Kidney (tissue), 14 donors: Measurements from ENCODE around the gene CCDC57. TPM values are rescaled to one million over a fixed set of nuclear protein-coding genes. Genes with fewer than 3 reads are reported as not detected.
A peak's percentile ranks its signal among the peaks of the same experiment; 100 is the strongest.

Experiments used
- DNase-seq, 5 donors: peaks; one replicate each; pipeline ENCODE4 v3.0.0-alpha.2; 2013 to 2020
- FAIRE-seq: peaks from 2 replicates; lab custom pipeline; 2012; peaks lifted over from hg19 to GRCh38; lab: Jason Lieb, UNC
- H3K27ac ChIP-seq, 2 donors: one replicate each; pipeline ENCODE4 v1.7.0; 2013; ENCODE audit warnings: low read depth in 2 of 2, low read length in 2 of 2, inconsistent platforms in 1 of 2
- H3K27me3 ChIP-seq: one replicate; pipeline ENCODE4 v1.7.1; 2013; ENCODE audit warnings: low read length, inconsistent platforms; ENCODE audit not compliant: control insufficient read depth, insufficient read depth
- H3K36me3 ChIP-seq, 3 donors: one replicate each; pipeline versions ENCODE4 v1.7.0 to v1.7.1; 2013; ENCODE audit warnings: low read length in 3 of 3, control low read depth in 1 of 3, inconsistent platforms in 1 of 3; ENCODE audit not compliant: insufficient read depth in 3 of 3, control insufficient read depth in 2 of 3
- H3K4me1 ChIP-seq, 3 donors: one replicate each; pipeline versions ENCODE4 v1.7.0 to v1.7.1; 2013; ENCODE audit warnings: low read length in 3 of 3, inconsistent platforms in 1 of 3, low read depth in 1 of 3; ENCODE audit not compliant: control insufficient read depth in 2 of 3, insufficient read depth in 2 of 3
- H3K4me3 ChIP-seq, 3 donors: one replicate each; pipeline versions ENCODE4 v1.7.0 to v1.8.1; 2013; ENCODE audit warnings: low read length in 3 of 3, control low read depth in 1 of 3, inconsistent platforms in 1 of 3
- H3K9ac ChIP-seq, 3 donors: one replicate each; pipeline versions ENCODE4 v1.7.0 to v1.7.1; 2013; ENCODE audit warnings: low read length in 3 of 3, control low read depth in 1 of 3, inconsistent platforms in 1 of 3
- H3K9me3 ChIP-seq, 3 donors: one replicate each; pipeline versions ENCODE4 v1.7.0 to v1.7.1; 2013; ENCODE audit warnings: low read length in 3 of 3, control low read depth in 1 of 3, inconsistent platforms in 1 of 3; ENCODE audit not compliant: control insufficient read depth in 2 of 3, insufficient read depth in 1 of 3
- CTCF ChIP-seq: IDR thresholded peaks from 3 replicates; pipeline ENCODE4 v1.5.1; 2012; ENCODE audit warnings: mild to moderate bottlenecking, moderate library complexity, borderline replicate concordance; ENCODE audit not compliant: insufficient read depth; ENCODE audit errors: extremely low read depth
- intact Hi-C: fragments of 100-400 bp; cut with DNase I; formaldehyde crosslinking; loops from one replicate; pipeline ENCODE4 v1.11.1; 2022
- polyA plus RNA-seq: library from polyadenylated mRNA; stranded (reverse); fragments of 350-450 nt; fragmentation: Illumina TruSeq; extraction: RNeasy Lipid Tissue Mini Kit (QIAGEN cat#74804); gene quantifications from one replicate; pipeline ENCODE4 v1.2.3, GENCODE V29; 2014; ENCODE audit warnings: low read depth, low replicate concordance; ENCODE audit not compliant: insufficient read depth
- total RNA-seq: library from RNA; stranded (reverse); fragmentation: NEBNext Ultra II Directional; extraction: Animal tissue kit (Norgen Biotek cat#: 25700); gene quantifications from one replicate; pipeline ENCODE4 v1.2.1, GENCODE V29; 2021
- donor health status: control.
- donor health status: control.
- donor health status: control.
- donor health status: control.
- donor health status: control.
- donor health status: DM: yes; HTN: yes; CAD: no.
- donor health status: Normal renal cell carcinoma (clear cell type).

The CCDC57 gene
- total and polyA plus RNA-seq, 2 donors from 2014 or later, result 46.7 to 79.4 TPM

GRCh38 chr17:82106688-82107305 is 105.8 kb downstream of the CCDC57 start:
- peak overlapping the region; percentile 41 to 65 for H3K27ac ChIP-seq
- peak in 1 of 5 donors; percentile 60 for DNase-seq

GRCh38 chr17:82105882-82106687 is 106.6 kb downstream of the CCDC57 start:
- Histone ChIP-seq H3K9ac (peak overlapping the region in 1 of 3 donors; percentile 51), H3K9me3 (no peaks in the 10 kb centered on the region), H3K27ac (peak overlapping the region; percentile 41 to 65), H3K27me3 (no peaks in the 10 kb centered on the region), H3K36me3 (peaks cover 0 to 2% (median 0%) of the 10 kb centered on the region in 3 donors), H3K4me1 (peaks cover 0 to 43% (median 21%) of the 10 kb centered on the region in 3 donors), H3K4me3 (peak overlapping the region in 2 of 3 donors; percentile 9 to 27)
- intact Hi-C loops, result no loop called here
- FAIRE-seq (no peak), DNase-seq (peak; percentile 65 to 84 (median 75))
- TF ChIP-seq CTCF, result no peak

More at GRCh38 chr17:82106688-82107305, 105.8 kb downstream of the CCDC57 start:
- peak overlapping the region in 2 of 3 donors; percentile 9 to 27 for H3K4me3 ChIP-seq
- peaks cover 0 to 35% (median 21%) of the 10 kb centered on the region in 3 donors for H3K4me1 ChIP-seq
- H3K9me3 ChIP-seq, result no peaks in the 10 kb centered on the region
- FAIRE-seq, result no peak
- H3K36me3 ChIP-seq, result peaks cover 0 to 2% (median 0%) of the 10 kb centered on the region in 3 donors
- no peaks in the 10 kb centered on the region for H3K27me3 ChIP-seq
- intact Hi-C loops, result no loop called here
- H3K9ac ChIP-seq, result peak overlapping the region in 1 of 3 donors; percentile 51
- TF ChIP-seq CTCF, result no peak

GRCh38 chr17:82105417-82105881 is 107.2 kb downstream of the CCDC57 start:
- Histone ChIP-seq H3K27me3 (no peaks in the 10 kb centered on the region), H3K4me1 (peaks cover 0 to 45% (median 21%) of the 10 kb centered on the region in 3 donors), H3K36me3 (peaks cover 0 to 2% (median 0%) of the 10 kb centered on the region in 3 donors), H3K27ac (peak overlapping the region in 1 of 2 donors; percentile 22), H3K9me3 (no peaks in the 10 kb centered on the region), H3K4me3 (no peak overlapping the region), H3K9ac (no peak overlapping the region)
- TF ChIP-seq CTCF, result no peak
- FAIRE-seq, result no peak
- DNase-seq, result peak in 2 of 5 donors; percentile 70 to 76
- intact Hi-C loops, result no loop called here
